Transverse colon (tissue), 3 donors: ENCODE data around the gene KCNMB1.

Source experiments
- EP300 ChIP-seq: sonication (generic); formaldehyde crosslinking; IDR thresholded peaks from one replicate; pipeline ENCODE4 v1.6.1; 2017; ENCODE audit warnings: antibody characterized with exemption, low read depth
- POLR2A ChIP-seq: fragments of 450-650 bp; IDR thresholded peaks from one replicate; pipeline ENCODE4 v1.6.1; 2016; ENCODE audit warnings: antibody characterized with exemption, mild to moderate bottlenecking, moderate library complexity
- TF ChIP-seq, protein P1 (sequence below), 5 experiments: fragments of 200-600 bp in 3 of 5; fragments of 450-650 bp in 2 of 5; sonication (generic) in 3 of 5; IDR thresholded peaks; 1 replicate in 2 of 5; 2 replicates in 3 of 5; pipeline ENCODE4 v1.5.1; 2016 to 2017; ENCODE audit warnings: antibody characterized with exemption in 5 of 5, inconsistent platforms in 3 of 5, mild to moderate bottlenecking in 2 of 5, moderate library complexity in 1 of 5

DNA sequence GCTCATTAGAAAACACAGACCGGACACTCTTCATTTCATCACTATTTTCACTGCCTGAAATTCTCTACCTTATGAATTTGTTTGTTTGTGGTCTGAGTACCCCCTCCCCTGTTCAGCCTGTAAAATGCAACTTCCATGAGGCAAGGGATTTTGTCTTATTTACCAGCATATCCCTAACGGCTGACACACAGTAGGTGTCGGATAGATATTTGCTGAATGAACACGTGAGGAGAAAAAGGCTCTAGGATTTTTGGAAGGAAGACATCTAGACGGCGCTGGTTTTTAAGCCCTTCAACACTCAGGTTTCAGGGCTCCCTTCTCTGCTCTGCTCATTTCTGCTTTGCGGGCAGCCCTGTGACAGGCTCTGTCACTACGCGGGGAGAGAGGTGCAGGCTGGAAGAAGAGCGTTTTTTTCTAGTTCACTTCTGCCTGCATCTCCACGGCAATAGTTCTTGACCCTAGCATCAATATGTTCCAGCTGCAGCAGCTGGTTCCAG lies 41.0 kb downstream of the KCNMB1 start:
- TF ChIP-seq EP300: no peak
- no peak for TF ChIP-seq POLR2A
- TF ChIP-seq, protein P1, sequence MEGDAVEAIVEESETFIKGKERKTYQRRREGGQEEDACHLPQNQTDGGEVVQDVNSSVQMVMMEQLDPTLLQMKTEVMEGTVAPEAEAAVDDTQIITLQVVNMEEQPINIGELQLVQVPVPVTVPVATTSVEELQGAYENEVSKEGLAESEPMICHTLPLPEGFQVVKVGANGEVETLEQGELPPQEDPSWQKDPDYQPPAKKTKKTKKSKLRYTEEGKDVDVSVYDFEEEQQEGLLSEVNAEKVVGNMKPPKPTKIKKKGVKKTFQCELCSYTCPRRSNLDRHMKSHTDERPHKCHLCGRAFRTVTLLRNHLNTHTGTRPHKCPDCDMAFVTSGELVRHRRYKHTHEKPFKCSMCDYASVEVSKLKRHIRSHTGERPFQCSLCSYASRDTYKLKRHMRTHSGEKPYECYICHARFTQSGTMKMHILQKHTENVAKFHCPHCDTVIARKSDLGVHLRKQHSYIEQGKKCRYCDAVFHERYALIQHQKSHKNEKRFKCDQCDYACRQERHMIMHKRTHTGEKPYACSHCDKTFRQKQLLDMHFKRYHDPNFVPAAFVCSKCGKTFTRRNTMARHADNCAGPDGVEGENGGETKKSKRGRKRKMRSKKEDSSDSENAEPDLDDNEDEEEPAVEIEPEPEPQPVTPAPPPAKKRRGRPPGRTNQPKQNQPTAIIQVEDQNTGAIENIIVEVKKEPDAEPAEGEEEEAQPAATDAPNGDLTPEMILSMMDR (IDR thresholded peaks at IDR 0.05): no peak
